Measurements from ENCODE around the gene C14orf119.

GRCh38 chr14:23104591-23105347, 9.5 kb downstream of the C14orf119 start, which contains the start of gene CIROP:
- TF ChIP-seq CTCF (IDR thresholded peaks at IDR 0.05 in 8 of 11, conservative IDR thresholded peaks at IDR 0.05 in 3 of 11) (no peak), POLR2A (IDR thresholded peaks at IDR 0.05) (no peak)
